Stimulated activated CD8-positive, alpha-beta memory T cell treated with anti-CD3 and anti-CD28 coated beads, Interleukin-4, amount 100 ng/mL, for 24 hours (primary cell): ENCODE measurements around the gene PRDM11.
A peak's percentile ranks its signal among the peaks of the same experiment; 100 is the strongest.
"Not testable (repeated sequence)": the region's sequence is repeated elsewhere in the genome, so short reads cannot be mapped to it uniquely, and the experiment has no call there.

Source experiments
- DNase-seq: peaks from one replicate; pipeline ENCODE4 v3.0.0-alpha.2; 2020; ENCODE audit warnings: low read depth

The PRDM11 gene

DNA sequence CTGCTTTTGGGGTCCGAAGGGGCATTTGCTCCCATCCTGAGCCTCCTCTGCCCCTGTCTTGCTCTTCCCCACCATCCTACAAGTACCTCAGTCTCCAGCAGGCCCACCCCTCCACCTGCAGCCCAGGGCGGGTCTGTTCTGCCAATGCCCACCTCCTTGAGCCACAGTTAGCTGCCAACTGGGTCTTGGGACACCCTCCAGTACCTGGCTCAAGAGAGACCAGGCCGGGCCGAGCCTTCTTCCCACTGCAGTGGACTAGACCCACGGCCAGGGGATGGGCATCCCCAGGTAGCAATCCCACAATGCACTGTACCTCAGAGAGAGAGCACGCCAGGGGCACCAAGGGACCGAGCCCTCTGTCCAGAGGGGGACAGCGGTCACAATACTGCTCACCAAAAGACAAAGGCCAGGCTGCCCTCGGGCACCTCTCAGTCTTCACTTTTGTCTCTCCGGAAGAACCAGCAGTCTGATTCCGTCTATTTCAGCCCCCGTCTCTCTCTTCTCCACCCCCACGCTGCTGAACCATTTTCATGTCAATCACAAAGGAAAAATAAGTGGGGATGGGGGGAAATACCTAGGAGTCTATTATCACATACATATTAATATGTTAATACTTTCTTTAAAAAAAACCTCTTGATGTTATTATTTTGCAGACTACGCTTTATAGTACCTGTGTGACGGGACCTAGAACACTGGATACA, 88.0 kb downstream of the PRDM11 start:
- DNase-seq = no peak

DNA sequence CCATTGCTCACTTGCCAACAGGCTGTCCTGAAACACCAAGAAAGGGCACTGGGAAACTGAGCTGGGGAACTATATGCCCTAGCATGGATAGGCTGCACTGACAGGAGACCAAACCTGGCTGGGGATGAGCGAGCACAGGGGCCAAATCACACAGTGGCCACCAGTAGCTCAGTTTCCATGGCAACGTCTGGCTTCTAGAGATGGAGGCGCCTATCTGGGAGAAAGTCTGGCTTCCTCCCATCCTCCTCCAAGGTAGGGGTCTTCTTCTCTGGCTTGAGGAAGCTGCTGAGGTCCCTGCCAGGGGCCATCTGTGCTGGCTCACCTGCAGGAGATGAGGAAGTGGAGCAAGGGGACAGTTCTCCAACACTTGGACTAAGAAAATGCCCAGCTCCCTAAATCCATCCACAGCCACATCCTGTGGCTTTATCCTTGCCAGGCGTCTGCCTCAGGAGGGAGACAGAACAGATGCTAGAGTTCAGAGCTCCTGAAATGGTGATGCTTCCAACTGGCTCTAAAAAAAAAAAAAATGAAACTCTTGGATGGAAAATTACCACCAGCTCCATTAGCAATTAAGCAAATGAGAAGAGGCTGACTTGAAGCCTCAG, 91.4 kb downstream of the PRDM11 start:
- DNase-seq = no peak

- DNase-seq = no peak
Observed at GRCh38 chr11:45238724-45239123, 92.3 kb downstream of the PRDM11 start.

DNA sequence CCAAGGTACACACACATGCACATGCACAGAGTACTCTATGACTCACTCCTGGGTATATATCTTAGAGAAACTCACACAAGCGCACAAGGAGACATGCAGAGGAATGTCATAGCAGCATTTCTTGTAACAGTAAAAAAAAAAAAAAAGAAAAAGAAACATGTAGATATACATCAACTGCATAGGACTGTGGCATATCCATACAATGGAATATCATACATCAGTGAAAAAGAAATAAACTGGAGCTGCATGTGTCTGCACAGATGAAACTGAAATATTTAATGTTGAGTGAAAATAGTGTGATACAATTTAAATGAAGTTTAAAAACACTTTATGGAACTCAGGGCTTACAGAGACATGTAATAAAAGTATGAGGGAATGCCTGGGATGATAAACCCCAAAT, 93.3 kb downstream of the PRDM11 start:
- DNase-seq = no peak

DNA sequence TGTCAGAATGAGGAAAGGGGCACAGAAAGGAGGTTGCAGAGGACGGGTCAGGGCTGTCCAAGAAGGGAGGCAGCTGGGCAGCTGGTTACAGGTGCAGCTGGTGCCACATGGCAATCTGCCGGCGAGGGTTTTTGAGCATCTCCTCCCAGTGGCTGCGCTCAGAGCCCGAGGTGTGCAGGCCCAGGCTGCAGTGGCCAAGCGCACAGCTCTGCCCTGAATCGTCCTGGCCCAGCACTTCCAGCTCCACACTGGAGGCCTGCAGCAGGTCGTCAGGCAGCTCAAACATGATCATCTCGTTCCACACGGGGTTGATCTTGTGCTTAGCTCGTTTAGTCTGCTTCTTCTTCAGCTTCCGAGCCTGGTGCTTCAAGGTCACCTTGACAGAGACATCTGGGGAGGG, 97.5 kb downstream of the PRDM11 start:
- no peak for DNase-seq

- no peak for DNase-seq
Observed at GRCh38 chr11:45245218-45246045, 99.0 kb downstream of the PRDM11 start.

- no peak for DNase-seq
Observed at GRCh38 chr11:45246241-45246640, 99.8 kb downstream of the PRDM11 start.

- no peak for DNase-seq
Observed at GRCh38 chr11:45247433-45247832, 101.0 kb downstream of the PRDM11 start.

DNA sequence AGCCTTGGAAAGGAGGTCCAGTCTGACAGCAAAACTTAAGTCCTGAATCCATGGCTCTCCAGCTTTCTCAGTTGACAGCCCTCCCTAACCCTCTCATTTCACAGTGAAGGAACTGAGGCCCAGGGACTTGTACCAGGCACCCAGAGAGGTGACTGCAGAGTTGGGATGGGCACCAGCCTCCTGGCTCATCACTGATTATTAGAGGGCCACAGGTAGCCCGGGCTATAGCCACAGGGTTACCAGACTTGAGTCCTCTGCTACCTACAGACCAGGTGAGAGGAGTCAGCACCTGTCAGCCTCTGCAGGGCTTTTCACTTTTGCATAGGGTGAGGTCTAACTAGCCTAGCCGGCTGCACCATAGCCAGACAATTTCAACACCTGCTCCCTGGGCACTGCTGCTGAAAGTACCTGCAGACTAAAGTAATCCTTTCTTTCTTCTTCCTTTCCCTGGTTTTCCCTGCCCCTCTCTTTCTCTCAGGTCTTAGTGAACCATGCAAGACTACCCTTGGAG, 102.1 kb downstream of the PRDM11 start:
- DNase-seq = no peak

- not testable (repeated sequence) for DNase-seq
Observed at GRCh38 chr11:45249372-45249771, 102.9 kb downstream of the PRDM11 start.

- no peak for DNase-seq
Observed at GRCh38 chr11:45250035-45250718, 103.7 kb downstream of the PRDM11 start.

- DNase-seq = peak; percentile 12
Observed at GRCh38 chr11:45252134-45252856, 105.9 kb downstream of the PRDM11 start.

GRCh38 chr11:45252877-45253276, 106.4 kb downstream of the PRDM11 start:
- no peak for DNase-seq

DNA sequence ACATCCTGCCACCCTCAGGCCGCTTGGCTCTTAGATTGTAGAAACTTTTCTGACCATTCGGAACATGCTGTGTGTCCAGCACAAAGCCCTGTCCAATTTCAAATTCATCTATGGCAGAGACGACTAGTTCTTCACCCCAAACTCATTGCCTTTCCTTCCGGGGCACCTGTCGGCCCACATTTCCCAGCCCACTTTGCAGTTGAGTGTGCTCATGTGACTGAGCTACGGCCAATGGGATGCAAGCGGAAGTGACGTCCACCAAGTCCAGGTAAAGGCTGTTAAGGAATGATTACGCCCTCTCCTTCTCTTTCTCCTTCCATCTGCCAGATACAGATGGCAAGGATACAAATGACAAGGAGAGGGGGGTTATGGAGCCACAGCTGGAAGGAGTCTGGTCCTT, 107.2 kb downstream of the PRDM11 start:
- DNase-seq = no peak

- DNase-seq = no peak
Observed at GRCh38 chr11:45254070-45254469, 107.6 kb downstream of the PRDM11 start.

DNA sequence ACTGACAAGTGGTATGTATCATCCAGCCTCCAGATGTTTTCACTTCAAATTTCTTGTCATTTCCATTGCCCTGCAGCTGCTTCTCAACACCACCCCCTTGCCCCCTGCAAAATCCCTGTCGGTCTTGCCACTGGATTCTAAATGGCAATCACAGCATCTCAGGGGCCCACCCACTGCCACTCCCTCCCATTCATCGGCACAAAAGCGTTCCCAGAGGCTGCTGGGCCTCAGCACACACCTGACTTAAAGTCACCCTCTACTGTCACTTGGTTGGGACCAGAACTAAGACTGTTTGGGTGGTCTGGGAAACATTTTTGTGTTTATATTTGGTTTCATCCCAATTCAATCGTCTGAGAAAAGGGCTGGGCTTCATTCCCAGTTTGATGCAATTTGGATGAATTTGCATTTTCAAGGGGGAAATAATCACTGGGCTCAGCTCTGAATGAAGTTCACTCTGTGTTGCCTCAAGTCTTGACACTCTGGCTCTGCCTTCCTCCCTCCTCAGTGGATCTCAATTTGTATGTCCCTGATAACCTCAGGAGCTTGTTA, 112.6 kb downstream of the PRDM11 start:
- no peak for DNase-seq

DNA sequence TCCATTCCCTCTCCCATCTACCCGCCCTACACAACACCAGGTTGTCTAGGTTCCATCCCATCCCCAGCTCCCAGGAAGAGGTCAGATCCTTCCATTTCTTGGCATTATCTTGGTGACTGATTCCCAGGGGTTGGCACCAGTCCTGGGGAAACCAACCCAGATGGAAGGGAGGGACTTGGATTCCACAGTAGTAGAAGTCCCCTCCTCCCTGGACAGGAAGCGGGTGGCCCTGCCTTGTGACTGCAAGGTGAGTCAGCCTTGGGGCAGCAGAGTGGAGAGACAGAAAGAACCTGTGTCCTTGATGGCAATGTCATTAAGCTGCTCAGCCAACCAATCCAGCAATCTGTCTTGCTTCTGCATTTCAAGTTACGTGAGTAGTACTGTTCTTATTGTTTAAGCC, 113.2 kb downstream of the PRDM11 start:
- no peak for DNase-seq

GRCh38 chr11:45260071-45260470, 113.6 kb downstream of the PRDM11 start:
- DNase-seq = no peak

DNA sequence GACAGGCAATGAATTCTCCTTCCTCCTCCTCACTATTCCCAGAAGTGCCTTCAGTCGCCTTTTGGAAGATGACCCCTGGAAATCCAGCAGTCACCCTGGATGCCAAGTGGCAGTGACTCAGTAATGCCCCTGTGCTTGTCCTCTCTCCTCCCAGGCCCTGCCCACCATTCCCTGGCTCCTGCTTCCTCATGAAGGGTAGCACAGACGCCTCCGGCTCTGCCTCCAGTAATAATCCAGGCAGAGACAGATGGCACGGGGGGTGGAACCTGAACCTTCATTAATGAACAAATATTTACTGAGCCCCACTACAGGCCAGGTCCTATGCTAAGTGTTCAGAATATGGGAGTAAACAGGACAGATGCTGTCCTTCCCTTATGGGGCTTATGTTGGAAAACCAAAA, 116.5 kb downstream of the PRDM11 start:
- no peak for DNase-seq

- DNase-seq = no peak
Observed at GRCh38 chr11:45263773-45264172, 117.3 kb downstream of the PRDM11 start.

DNA sequence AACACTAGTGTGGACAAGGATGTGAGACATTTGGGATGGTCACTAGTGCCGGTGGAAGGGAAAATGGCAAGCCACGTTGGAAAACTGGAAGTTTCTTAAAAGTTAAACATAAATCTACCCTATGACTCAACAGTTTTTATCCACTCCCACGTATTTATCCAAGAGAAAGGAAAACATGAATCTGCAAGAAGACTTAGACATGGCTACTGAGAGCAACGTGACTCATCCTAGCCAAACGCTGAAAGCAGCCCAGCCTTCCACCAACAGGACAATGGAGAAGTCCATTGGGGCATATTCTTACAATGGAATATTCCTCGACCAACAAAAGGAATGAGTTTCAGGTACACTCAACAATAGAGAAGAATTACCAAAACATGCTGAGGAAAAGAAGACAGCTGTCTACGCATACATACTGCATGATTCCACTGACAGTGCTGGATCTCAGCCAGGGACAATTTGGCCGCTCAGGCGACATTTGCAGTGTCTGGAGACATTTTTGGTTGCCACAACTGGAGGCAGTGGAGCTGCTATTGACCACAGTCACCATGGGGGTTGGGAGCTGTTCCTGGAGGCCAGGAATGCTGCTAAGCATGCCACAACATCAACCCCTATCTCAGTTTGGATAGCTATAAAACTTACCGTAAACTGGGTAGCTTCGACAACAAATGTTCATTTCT, 118.5 kb downstream of the PRDM11 start:
- no peak for DNase-seq
